ENCODE measurements around the gene NEK7. TPM values are rescaled to one million over a fixed set of nuclear protein-coding genes. Genes with fewer than 3 reads are reported as not detected.

Gene NEK7
- total RNA-seq, 1 donor, result 187 TPM

- no peak for TF ChIP-seq CTCF (IDR thresholded peaks at IDR 0.05; ENCODE audit: insufficient read depth, low read length)
- DNase-seq (ENCODE audit: low read depth), result no peak
- no peak overlapping the region for H3K4me3 ChIP-seq (ENCODE audit: low read depth, low read length)
Observed at GRCh38 chr1:198283222-198283621, 126.4 kb downstream of the NEK7 start.

GRCh38 chr1:198287916-198288315, 131.1 kb downstream of the NEK7 start:
- no peak for DNase-seq (ENCODE audit: low read depth)
- H3K4me3 ChIP-seq (ENCODE audit: low read depth, low read length), result no peak overlapping the region
- no peak for TF ChIP-seq CTCF (IDR thresholded peaks at IDR 0.05; ENCODE audit: insufficient read depth, low read length)

- no peak for TF ChIP-seq CTCF (IDR thresholded peaks at IDR 0.05; ENCODE audit: insufficient read depth, low read length)
- no peak for DNase-seq (ENCODE audit: low read depth)
- no peak overlapping the region for H3K4me3 ChIP-seq (ENCODE audit: low read depth, low read length)
Observed at GRCh38 chr1:198290089-198290683, 133.4 kb downstream of the NEK7 start.

DNA sequence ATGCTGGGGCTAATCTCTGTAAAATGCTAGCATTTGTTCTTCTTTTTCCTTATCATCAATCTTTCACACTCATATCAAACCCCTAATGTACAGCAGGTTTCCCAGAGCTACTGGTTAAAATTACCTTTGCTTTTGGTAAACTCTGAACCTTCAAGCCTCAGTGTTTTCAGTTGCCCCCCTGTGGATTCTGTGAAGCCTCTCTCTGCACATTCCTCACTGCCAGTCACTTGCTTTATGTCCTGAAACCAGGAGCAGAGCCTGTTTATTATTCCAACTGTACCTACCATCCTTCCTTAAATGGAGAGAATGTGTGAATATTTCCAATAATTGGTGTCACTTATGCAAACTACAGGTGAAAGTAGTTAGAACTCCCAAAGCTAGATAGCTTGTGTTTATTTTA, 134.2 kb downstream of the NEK7 start:
- no peak overlapping the region for H3K4me3 ChIP-seq (ENCODE audit: low read depth, low read length)
- no peak for TF ChIP-seq CTCF (IDR thresholded peaks at IDR 0.05; ENCODE audit: insufficient read depth, low read length)
- DNase-seq (ENCODE audit: low read depth), result no peak

DNA sequence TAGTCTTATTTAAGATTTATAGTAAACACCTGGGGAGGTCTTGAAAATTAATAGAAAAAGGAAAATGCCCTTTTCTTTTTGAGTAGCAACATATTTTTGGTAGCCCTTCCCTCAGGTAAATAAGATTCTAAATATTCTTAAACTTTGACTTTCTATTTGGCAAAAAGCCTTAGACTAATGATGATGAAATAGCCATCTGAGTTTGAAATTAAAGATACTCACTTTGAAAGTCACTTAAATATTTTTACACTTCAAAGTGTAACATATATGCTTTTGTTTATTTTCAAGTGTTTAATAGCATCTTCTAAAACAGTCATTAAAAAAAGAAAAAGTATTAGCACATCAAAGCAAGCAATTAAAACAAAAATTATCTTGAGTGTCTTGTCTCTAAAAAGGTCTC, 135.1 kb downstream of the NEK7 start:
- no peak for TF ChIP-seq CTCF (IDR thresholded peaks at IDR 0.05; ENCODE audit: insufficient read depth, low read length)
- DNase-seq (ENCODE audit: low read depth), result no peak

DNA sequence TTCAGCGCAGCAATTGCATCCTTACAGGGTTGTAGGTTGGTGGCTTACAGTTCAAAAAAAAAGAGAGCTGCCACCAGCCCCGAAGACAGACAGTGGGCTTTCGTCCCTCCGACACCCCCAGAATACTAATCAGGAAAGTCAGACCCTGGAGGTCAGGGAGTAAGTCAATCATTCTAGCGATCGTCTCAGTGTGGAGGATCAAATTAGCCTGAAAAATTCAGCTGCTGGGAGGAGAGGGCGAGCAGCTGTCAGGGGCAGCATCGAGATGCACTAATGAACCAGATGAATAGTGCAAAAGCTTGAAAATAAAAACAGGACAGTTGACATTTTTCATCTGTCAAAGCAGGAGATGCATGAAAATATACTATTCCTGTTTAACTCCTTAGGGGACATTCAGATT, 138.4 kb downstream of the NEK7 start:
- TF ChIP-seq CTCF (IDR thresholded peaks at IDR 0.05; ENCODE audit: insufficient read depth, low read length), result no peak
- no peak for DNase-seq (ENCODE audit: low read depth)
- H3K4me3 ChIP-seq (ENCODE audit: low read depth, low read length), result no peak overlapping the region

More for the DNA sequence above, 135.1 kb downstream of the NEK7 start:
- no peak overlapping the region for H3K4me3 ChIP-seq (ENCODE audit: low read depth, low read length)

- TF ChIP-seq CTCF (IDR thresholded peaks at IDR 0.05; ENCODE audit: insufficient read depth, low read length), result no peak
- DNase-seq (ENCODE audit: low read depth), result no peak
- no peak overlapping the region for H3K4me3 ChIP-seq (ENCODE audit: low read depth, low read length)
Observed at GRCh38 chr1:198295971-198296370, 139.2 kb downstream of the NEK7 start.

All from fibroblast of the aortic adventitia (primary cell).